Loucy (cell line): ENCODE measurements around the gene PDIA6.

Experiments used
- EZH2phosphoT487 ChIP-seq: fragments of 200-600 bp; IDR thresholded peaks from 2 replicates; pipeline ENCODE4 v1.6.1; 2018; ENCODE audit warnings: antibody characterized with exemption, mild to moderate bottlenecking, moderate library complexity, borderline replicate concordance
- TF ChIP-seq, protein P1 (sequence below): fragments of 200-600 bp; sonication (generic); conservative IDR thresholded peaks from 2 replicates; pipeline ENCODE4 v1.5.1; 2014; ENCODE audit warnings: mild to moderate bottlenecking, antibody characterized with exemption, low read length

DNA sequence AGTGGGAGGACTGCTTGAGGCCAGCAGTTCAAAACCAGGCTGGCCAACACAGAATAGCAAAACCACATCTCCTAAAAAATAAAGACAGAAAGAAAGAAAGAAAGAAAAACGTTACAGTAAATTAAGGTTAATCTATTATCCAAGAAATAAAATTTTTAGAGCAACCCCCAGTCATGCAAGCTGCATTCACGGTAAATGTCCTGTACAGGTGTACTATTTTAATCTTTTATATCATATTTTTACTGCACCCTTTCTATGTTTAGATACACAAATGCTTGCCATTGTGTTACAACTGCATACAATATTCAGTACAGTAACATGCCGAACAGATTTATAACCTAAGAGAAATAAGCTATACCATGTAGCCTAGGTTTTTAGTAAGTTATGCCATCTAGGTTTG lies 6.0 kb downstream of the PDIA6 start:
- TF ChIP-seq, protein P1, sequence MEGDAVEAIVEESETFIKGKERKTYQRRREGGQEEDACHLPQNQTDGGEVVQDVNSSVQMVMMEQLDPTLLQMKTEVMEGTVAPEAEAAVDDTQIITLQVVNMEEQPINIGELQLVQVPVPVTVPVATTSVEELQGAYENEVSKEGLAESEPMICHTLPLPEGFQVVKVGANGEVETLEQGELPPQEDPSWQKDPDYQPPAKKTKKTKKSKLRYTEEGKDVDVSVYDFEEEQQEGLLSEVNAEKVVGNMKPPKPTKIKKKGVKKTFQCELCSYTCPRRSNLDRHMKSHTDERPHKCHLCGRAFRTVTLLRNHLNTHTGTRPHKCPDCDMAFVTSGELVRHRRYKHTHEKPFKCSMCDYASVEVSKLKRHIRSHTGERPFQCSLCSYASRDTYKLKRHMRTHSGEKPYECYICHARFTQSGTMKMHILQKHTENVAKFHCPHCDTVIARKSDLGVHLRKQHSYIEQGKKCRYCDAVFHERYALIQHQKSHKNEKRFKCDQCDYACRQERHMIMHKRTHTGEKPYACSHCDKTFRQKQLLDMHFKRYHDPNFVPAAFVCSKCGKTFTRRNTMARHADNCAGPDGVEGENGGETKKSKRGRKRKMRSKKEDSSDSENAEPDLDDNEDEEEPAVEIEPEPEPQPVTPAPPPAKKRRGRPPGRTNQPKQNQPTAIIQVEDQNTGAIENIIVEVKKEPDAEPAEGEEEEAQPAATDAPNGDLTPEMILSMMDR = no peak
- TF ChIP-seq EZH2phosphoT487 = no peak
